K562 (cell line): ENCODE data around the gene AKT1. TPM values are rescaled to one million over a fixed set of nuclear protein-coding genes. Genes with fewer than 3 reads are reported as not detected.
A peak's percentile ranks its signal among the peaks of the same experiment; 100 is the strongest.

Experiments
- ATAC-seq: fragments of 200-7000 bp; cut with Tn5 transposase; 3 replicates; pipeline ENCODE4 v1.9.1; 2020; ENCODE audit warnings: moderate library complexity
- BruUV-seq: library from RNA; stranded (reverse); fragments of 400-500 nt; replicated peaks from 2 replicates; lab custom pipeline; 2021; lab: Mats Ljungman, UMichigan
- CTCF ChIA-PET: fragments of 300-600 bp; formaldehyde crosslinking; extraction: SDS; loops from one replicate; lab custom pipeline; 2021; ENCODE audit warnings: low intra/inter-chr PET ratio; lab: Yijun Ruan, JAX
- POLR2A ChIA-PET: fragments of 300-600, 350-650 bp; sonication (Branson Sonifier 250); formaldehyde crosslinking; extraction: SDS; loops from one replicate; lab custom pipeline; 2021; ENCODE audit warnings: antibody characterized with exemption, inconsistent platforms; lab: Yijun Ruan, JAX
- DNase-seq, 4 experiments: peaks; one replicate each; pipeline versions ENCODE4 v3.0.0 to v3.0.0-alpha.2; 2011 to 2018; ENCODE audit warnings: low spot score in 3 of 4, mixed read lengths in 3 of 4; ENCODE audit errors: extremely low read depth in 1 of 4
- FAIRE-seq: peaks from 2 replicates; lab custom pipeline; 2011; peaks lifted over from hg19 to GRCh38; lab: Jason Lieb, UNC
- H2AFZ ChIP-seq: 2 replicates; pipeline ENCODE4 v1.6.0; 2011; ENCODE audit warnings: low read depth, low read length, control low read depth, inconsistent platforms
- H3K27ac ChIP-seq: fragments of 200-600 bp; 3 replicates; pipeline ENCODE4 v1.8.0; 2011; ENCODE audit warnings: low read depth, mild to moderate bottlenecking, control low read depth, inconsistent platforms, low read length, moderate library complexity, mixed read lengths; ENCODE audit errors: extremely low read depth
- H3K27me3 ChIP-seq, 2 experiments: fragments of 300-600 bp in 1 of 2; 2 replicates in 1 of 2; 3 replicates in 1 of 2; pipeline versions ENCODE4 v1.6.0 to v1.8.0; 2011; ENCODE audit warnings: inconsistent platforms in 2 of 2, low read length in 2 of 2, mild to moderate bottlenecking in 1 of 2, mixed read lengths in 1 of 2, moderate library complexity in 1 of 2; ENCODE audit not compliant: control insufficient read depth in 2 of 2, insufficient read depth in 2 of 2
- H3K36me3 ChIP-seq: fragments of 300-600 bp; 3 replicates; pipeline ENCODE4 v1.8.0; 2011; ENCODE audit warnings: mild to moderate bottlenecking, low read length, inconsistent platforms; ENCODE audit not compliant: control insufficient read depth, insufficient read depth
- H3K4me1 ChIP-seq, 2 experiments: fragments of 200-600 bp in 1 of 2; replicated peaks in 1 of 2; 2 replicates in 1 of 2; 3 replicates in 1 of 2; pipeline versions ENCODE4 v1.5.1 to v1.8.0; 2011; ENCODE audit warnings: inconsistent platforms in 2 of 2, low read length in 2 of 2, mild to moderate bottlenecking in 1 of 2, mixed read lengths in 1 of 2, moderate library complexity in 1 of 2; ENCODE audit not compliant: control insufficient read depth in 2 of 2, insufficient read depth in 2 of 2
- H3K4me2 ChIP-seq: 2 replicates; pipeline ENCODE4 v1.6.1; 2011; ENCODE audit warnings: low read length, control low read depth, inconsistent platforms, mixed read lengths; ENCODE audit not compliant: insufficient read depth
- H3K4me3 ChIP-seq: fragments of 200-600 bp; sonication (generic), shearing (Covaris generic); 2 replicates; pipeline ENCODE4 v1.5.1; 2016; ENCODE audit warnings: control low read depth, inconsistent platforms
- H3K79me2 ChIP-seq: fragments of 200-600 bp; 3 replicates; pipeline ENCODE4 v1.8.0; 2011; ENCODE audit warnings: low read length, inconsistent platforms; ENCODE audit not compliant: control insufficient read depth, insufficient read depth
- H3K9ac ChIP-seq, 2 experiments: 2 replicates each; pipeline versions ENCODE4 v1.6.0 to v1.6.1; 2011; ENCODE audit warnings: low read depth in 2 of 2, low read length in 2 of 2, control low read depth in 1 of 2, inconsistent platforms in 1 of 2, mild to moderate bottlenecking in 1 of 2, mixed read lengths in 1 of 2; ENCODE audit not compliant: insufficient read depth in 1 of 2
- H3K9me1 ChIP-seq: one replicate; pipeline ENCODE4 v1.6.0; 2011; ENCODE audit warnings: inconsistent platforms, mild to moderate bottlenecking, low read length, moderate library complexity; ENCODE audit not compliant: control insufficient read depth, insufficient read depth
- H3K9me3 ChIP-seq: replicated peaks from 2 replicates; pipeline ENCODE4 v1.5.1; 2011; ENCODE audit warnings: low read depth, low read length, inconsistent platforms; ENCODE audit not compliant: control insufficient read depth, insufficient read depth
- H4K20me1 ChIP-seq: replicated peaks from 2 replicates; pipeline ENCODE4 v1.6.1; 2011; ENCODE audit warnings: low read length, inconsistent platforms, mixed read lengths; ENCODE audit not compliant: control insufficient read depth, insufficient read depth
- CHCHD3 ChIP-seq: fragments of 250-450 bp; sonication (Bioruptor Pico); IDR thresholded peaks from 2 replicates; pipeline ENCODE4 v2.1.2; 2022; ENCODE audit warnings: mild to moderate bottlenecking
- DACH1 ChIP-seq: fragments of 450-650 bp; IDR thresholded peaks from 2 replicates; pipeline ENCODE4 v1.6.1; 2018; ENCODE audit not compliant: partially characterized antibody
- DMBX1 ChIP-seq: fragments of 250-450 bp; sonication (Bioruptor Pico); IDR thresholded peaks from 2 replicates; pipeline ENCODE4 v1.8.0; 2022; ENCODE audit warnings: inconsistent platforms, mild to moderate bottlenecking, moderate library complexity, borderline replicate concordance
- ETS1 ChIP-seq: conservative IDR thresholded peaks from 2 replicates; pipeline ENCODE4 v1.6.1; 2011; ENCODE audit warnings: low read depth, mild to moderate bottlenecking, low read length; ENCODE audit not compliant: control insufficient read depth
- HNRNPK ChIP-seq: fragments of 200-400 bp; formaldehyde crosslinking; IDR thresholded peaks from one replicate; pipeline ENCODE4 v1.6.1; 2018; ENCODE audit warnings: mild to moderate bottlenecking, low read depth, low read length; ENCODE audit not compliant: poor library complexity, severe bottlenecking
- POLR2G ChIP-seq: fragments of 200-400 bp; formaldehyde crosslinking; IDR thresholded peaks from 2 replicates; pipeline ENCODE4 v1.6.1; 2017; ENCODE audit warnings: low read depth, mild to moderate bottlenecking, antibody characterized with exemption, low read length, moderate library complexity
- SMARCA4 ChIP-seq: fragments of 450-650 bp; IDR thresholded peaks from 2 replicates; pipeline ENCODE4 v1.6.1; 2016
- WGBS: fragments of 100-300 bp; shearing (Covaris generic); methylation state at CpG from one replicate; pipeline ENCODE4 v1.1.6; 2016; ENCODE audit warnings: low coverage, mixed read lengths; ENCODE audit not compliant: insufficient coverage; ENCODE audit errors: missing lambda C conversion rate; 5-methylcytosine and 5-hydroxymethylcytosine counted together
- in situ Hi-C: fragments of 300-500 bp; cut with MboI; formaldehyde crosslinking; loops from 4 replicates; pipeline ENCODE4 v1.15.0; 2018; ENCODE audit warnings: inconsistent platforms, mixed read lengths
- intact Hi-C: fragments of 100-400 bp; cut with micrococcal nuclease; formaldehyde crosslinking; loops from 2 replicates; pipeline ENCODE4 v1.14.2; 2022
- polyA plus RNA-seq, 8 experiments: library from polyadenylated mRNA; depleted of rRNA in 4 of 8; stranded (reverse) in 5 of 8; unstranded in 3 of 8; fragments of >200 nt; fragmentation: Nextera tagmentation in 2 of 8; fragmentation: Illumina TruSeq in 1 of 8; extraction: Ambion mirVana in 2 of 8; extraction: Trizol in 1 of 8; gene quantifications; 2 replicates each; pipeline versions ENCODE4 v1.2.1 to v1.2.3, GENCODE V29; 2011 to 2014; ENCODE audit warnings: inconsistent platforms in 1 of 8, missing spikeins in 1 of 8
- total RNA-seq, 7 experiments: library from RNA; depleted of rRNA in 6 of 7; stranded (reverse); fragments of >200 nt in 6 of 7; fragmentation: Illumina TruSeq in 2 of 7; extraction: Trizol in 2 of 7; gene quantifications; 2 replicates each; pipeline versions ENCODE4 v1.2.1 to v1.2.3, GENCODE V29; 2011 to 2021; ENCODE audit warnings: low replicate concordance in 1 of 7
- TF ChIP-seq, protein P1 (sequence below), 2 experiments: IDR thresholded peaks; 2 replicates each; pipeline ENCODE4 v1.6.1; 2011; ENCODE audit warnings: borderline replicate concordance in 1 of 2, control low read depth in 1 of 2, low read depth in 1 of 2, low read length in 1 of 2, mild to moderate bottlenecking in 1 of 2, mixed read lengths in 1 of 2, moderate library complexity in 1 of 2; ENCODE audit not compliant: insufficient read depth in 1 of 2, insufficient read length in 1 of 2, poor library complexity in 1 of 2, severe bottlenecking in 1 of 2; ENCODE audit errors: extremely low read depth in 1 of 2
- TF ChIP-seq, protein P2 (sequence below): sonication (generic); formaldehyde crosslinking; IDR thresholded peaks from 2 replicates; pipeline ENCODE4 v1.8.1; 2023; ENCODE audit warnings: mild to moderate bottlenecking, missing genetic modification reagents

The AKT1 gene
- total and polyA plus RNA-seq, 9 of the 15 experiments (the other 6 are each of a cell fraction or from before 2014, with no cell fraction given), result 0.49 to 132 (median 75.1) TPM

DNA sequence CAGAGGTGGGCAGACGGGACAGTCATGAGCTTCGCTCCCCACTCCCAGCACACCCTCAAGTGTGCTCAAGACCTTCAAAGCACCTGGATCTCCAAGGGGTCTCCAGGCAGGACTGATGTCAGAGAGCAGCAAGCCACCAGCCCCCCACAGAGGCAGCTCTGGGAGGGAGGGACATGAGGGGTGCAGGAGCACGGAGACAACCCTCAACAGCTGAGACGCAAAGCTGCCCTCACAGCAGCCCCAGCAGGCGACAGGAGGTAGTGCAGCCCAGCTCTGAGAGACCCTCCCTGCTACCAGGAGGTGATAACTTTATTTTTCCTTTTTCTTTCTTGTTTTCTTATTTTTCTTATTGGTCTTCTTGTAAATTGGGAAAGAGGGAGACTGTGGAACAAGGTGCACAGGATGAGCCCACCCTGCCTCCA, 24.7 kb downstream of the AKT1 start (continued):
- TF ChIP-seq HNRNPK (no peak), DACH1 (no peak), CHCHD3 (no peak)

- ChIA-PET CTCF (interaction anchor here (2.4 kb wide), 1 partner anchor 56 kb away, joined by 13 read pairs; no protein-coding TSS in a partner anchor), POLR2A (no interaction called here)
- no peak for ATAC-seq
- in situ Hi-C loops (no loop called here), intact Hi-C loops (no loop called here)
- Histone ChIP-seq H3K27ac (no peak overlapping the region), H3K4me1 (peaks cover 6 to 34% of the 10 kb centered on the region in 2 experiments; a peak in 4 of 5 replicates), H4K20me1 (no peaks in the 10 kb centered on the region), H3K4me2 (no peak overlapping the region), H3K27me3 (no peaks in the 10 kb centered on the region), H3K4me3 (no peak overlapping the region), H3K36me3 (peaks cover 50% of the 10 kb centered on the region; the same call in 1 of the 3 replicates), H3K9ac (no peak overlapping the region; a peak in 1 of 4 replicates), H3K9me1 (no peaks in the 10 kb centered on the region), H2AFZ (no peak overlapping the region), H3K9me3 (peaks cover 6% of the 10 kb centered on the region; the same call in 1 of the 2 replicates), H3K79me2 (no peaks in the 10 kb centered on the region)
- TF ChIP-seq DMBX1 (CRISPR knock-in tag) (no peak), SMARCA4 (no peak), ETS1 (no peak), POLR2G (peak; percentile 24; the same call in 1 of the 2 replicates)
- TF ChIP-seq, protein P1, sequence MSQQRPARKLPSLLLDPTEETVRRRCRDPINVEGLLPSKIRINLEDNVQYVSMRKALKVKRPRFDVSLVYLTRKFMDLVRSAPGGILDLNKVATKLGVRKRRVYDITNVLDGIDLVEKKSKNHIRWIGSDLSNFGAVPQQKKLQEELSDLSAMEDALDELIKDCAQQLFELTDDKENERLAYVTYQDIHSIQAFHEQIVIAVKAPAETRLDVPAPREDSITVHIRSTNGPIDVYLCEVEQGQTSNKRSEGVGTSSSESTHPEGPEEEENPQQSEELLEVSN (IDR thresholded peaks at IDR 0.05; ENCODE audit: borderline replicate concordance in 1 of 2, extremely low read depth in 1 of 2, insufficient read depth in 1 of 2, insufficient read length in 1 of 2, low read depth in 1 of 2, low read length in 1 of 2, poor library complexity in 1 of 2, severe bottlenecking in 1 of 2), result no peak
- TF ChIP-seq, protein P2, sequence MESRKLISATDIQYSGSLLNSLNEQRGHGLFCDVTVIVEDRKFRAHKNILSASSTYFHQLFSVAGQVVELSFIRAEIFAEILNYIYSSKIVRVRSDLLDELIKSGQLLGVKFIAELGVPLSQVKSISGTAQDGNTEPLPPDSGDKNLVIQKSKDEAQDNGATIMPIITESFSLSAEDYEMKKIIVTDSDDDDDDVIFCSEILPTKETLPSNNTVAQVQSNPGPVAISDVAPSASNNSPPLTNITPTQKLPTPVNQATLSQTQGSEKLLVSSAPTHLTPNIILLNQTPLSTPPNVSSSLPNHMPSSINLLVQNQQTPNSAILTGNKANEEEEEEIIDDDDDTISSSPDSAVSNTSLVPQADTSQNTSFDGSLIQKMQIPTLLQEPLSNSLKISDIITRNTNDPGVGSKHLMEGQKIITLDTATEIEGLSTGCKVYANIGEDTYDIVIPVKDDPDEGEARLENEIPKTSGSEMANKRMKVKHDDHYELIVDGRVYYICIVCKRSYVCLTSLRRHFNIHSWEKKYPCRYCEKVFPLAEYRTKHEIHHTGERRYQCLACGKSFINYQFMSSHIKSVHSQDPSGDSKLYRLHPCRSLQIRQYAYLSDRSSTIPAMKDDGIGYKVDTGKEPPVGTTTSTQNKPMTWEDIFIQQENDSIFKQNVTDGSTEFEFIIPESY, result 0 out of 2 replicates have a peak, but pooled peaks have one; percentile 31
- BruUV-seq, result no TSS peak
- WGBS, result 84% methylated on average over 15 of the region's 24 CpGs
- DNase-seq, result no peak
- FAIRE-seq, result no peak
Observed at GRCh38 chr14:104770072-104770579, 25.4 kb downstream of the AKT1 start.
